ENCODE measurements around the gene CCDC88C. TPM values are rescaled to one million over a fixed set of nuclear protein-coding genes. Genes with fewer than 3 reads are reported as not detected.

CCDC88C gene
- total RNA-seq, 1 experiment from 2014 or later = 33.2 TPM

GRCh38 chr14:91424813-91425530 lies 7.4 kb upstream of the CCDC88C start:
- CTCF ChIA-PET = no interaction called here
- H3K36me3 Mint-ChIP-seq (ENCODE audit: insufficient read depth, unreplicated experiment) = no peaks in the 10 kb centered on the region
- no peak overlapping the region for H3K27ac Mint-ChIP-seq (ENCODE audit: unreplicated experiment)

GRCh38 chr14:91420686-91421085 lies 3.1 kb upstream of the CCDC88C start:
- no peaks in the 10 kb centered on the region for H3K9me3 Mint-ChIP-seq (ENCODE audit: low read depth, unreplicated experiment)
- H3K4me3 Mint-ChIP-seq (ENCODE audit: low read depth, unreplicated experiment) = no peak overlapping the region
- no TSS peak for BruUV-seq (replicated peaks)
- H3K4me1 Mint-ChIP-seq (ENCODE audit: low read depth, unreplicated experiment) = peaks cover 8% of the 10 kb centered on the region
- intact Hi-C loops (cut with micrococcal nuclease; ENCODE audit: unreplicated experiment) = no loop called here
- H3K27ac Mint-ChIP-seq (ENCODE audit: unreplicated experiment) = no peak overlapping the region
- no peak for TF ChIP-seq CTCF (IDR thresholded peaks at IDR 0.05; ENCODE audit: unreplicated experiment)
- H3K36me3 Mint-ChIP-seq (ENCODE audit: insufficient read depth, unreplicated experiment) = peaks cover 25% of the 10 kb centered on the region
- no peak for DNase-seq
- CTCF ChIA-PET = interaction anchor here (1.0 to 5.1 kb wide), 2 partner anchors 96 to 576 kb away, joined by 3 to 42 read pairs; no protein-coding TSS in a partner anchor
- no peaks in the 10 kb centered on the region for H3K27me3 Mint-ChIP-seq (ENCODE audit: unreplicated experiment)

More at GRCh38 chr14:91424813-91425530, 7.4 kb upstream of the CCDC88C start:
- H3K27me3 Mint-ChIP-seq (ENCODE audit: unreplicated experiment) = no peaks in the 10 kb centered on the region
- no peak for TF ChIP-seq CTCF (IDR thresholded peaks at IDR 0.05; ENCODE audit: unreplicated experiment)
- H3K4me1 Mint-ChIP-seq (ENCODE audit: low read depth, unreplicated experiment) = no peaks in the 10 kb centered on the region
- DNase-seq = no peak
- no peaks in the 10 kb centered on the region for H3K9me3 Mint-ChIP-seq (ENCODE audit: low read depth, unreplicated experiment)
- BruUV-seq (replicated peaks) = no TSS peak
- no peak overlapping the region for H3K4me3 Mint-ChIP-seq (ENCODE audit: low read depth, unreplicated experiment)
- intact Hi-C loops (cut with micrococcal nuclease; ENCODE audit: unreplicated experiment) = no loop called here

- CTCF ChIA-PET = interaction anchor here (5.1 kb wide), 1 partner anchor 95 kb away, joined by 42 read pairs; no protein-coding TSS in a partner anchor
- TF ChIP-seq CTCF (IDR thresholded peaks at IDR 0.05; ENCODE audit: unreplicated experiment) = no peak
- intact Hi-C loops (cut with micrococcal nuclease; ENCODE audit: unreplicated experiment) = loop anchor here (5.0 kb wide), 1 partner anchor 52 kb away; no protein-coding TSS in a partner anchor
- DNase-seq = no peak
- no peaks in the 10 kb centered on the region for H3K27me3 Mint-ChIP-seq (ENCODE audit: unreplicated experiment)
- peaks cover 15% of the 10 kb centered on the region for H3K4me1 Mint-ChIP-seq (ENCODE audit: low read depth, unreplicated experiment)
- H3K9me3 Mint-ChIP-seq (ENCODE audit: low read depth, unreplicated experiment) = no peaks in the 10 kb centered on the region
- no peak overlapping the region for H3K4me3 Mint-ChIP-seq (ENCODE audit: low read depth, unreplicated experiment)
- peaks cover 25% of the 10 kb centered on the region for H3K36me3 Mint-ChIP-seq (ENCODE audit: insufficient read depth, unreplicated experiment)
- H3K27ac Mint-ChIP-seq (ENCODE audit: unreplicated experiment) = no peak overlapping the region
- BruUV-seq (replicated peaks) = TSS peak; percentile 41
Measured at GRCh38 chr14:91419451-91419850, 1.8 kb upstream of the CCDC88C start.

- TF ChIP-seq CTCF (IDR thresholded peaks at IDR 0.05; ENCODE audit: unreplicated experiment) = no peak
- Mint-ChIP-seq H3K4me3 (ENCODE audit: low read depth, unreplicated experiment) (peak overlapping the region; percentile 93), H3K27me3 (ENCODE audit: unreplicated experiment) (no peaks in the 10 kb centered on the region), H3K36me3 (ENCODE audit: insufficient read depth, unreplicated experiment) (peaks cover 25% of the 10 kb centered on the region), H3K27ac (ENCODE audit: unreplicated experiment) (peak overlapping the region; percentile 68), H3K4me1 (ENCODE audit: low read depth, unreplicated experiment) (peaks cover 19% of the 10 kb centered on the region), H3K9me3 (ENCODE audit: low read depth, unreplicated experiment) (no peaks in the 10 kb centered on the region)
- no peak for DNase-seq
- no TSS peak for BruUV-seq (replicated peaks)
- CTCF ChIA-PET = interaction anchor here (1.0 to 5.1 kb wide), 2 partner anchors 88 to 95 kb away, joined by 3 to 42 read pairs; no protein-coding TSS in a partner anchor
- intact Hi-C loops (cut with micrococcal nuclease; ENCODE audit: unreplicated experiment) = loop anchor here (5.0 kb wide), 1 partner anchor 52 kb away; no protein-coding TSS in a partner anchor
Measured at GRCh38 chr14:91419044-91419397, 1.4 kb upstream of the CCDC88C start.

Data from Calu3 (cell line).